Mononuclear cell (primary cell): ENCODE measurements around the gene IGF2R. TPM values are rescaled to one million over a fixed set of nuclear protein-coding genes. Genes with fewer than 3 reads are reported as not detected.

Source experiments
- H3K27me3 ChIP-seq: 2 replicates; pipeline ENCODE4 v1.6.0; 2011; ENCODE audit warnings: low read length, control low read depth; ENCODE audit not compliant: insufficient read depth
- H3K4me1 ChIP-seq: 2 replicates; pipeline ENCODE4 v1.5.1; 2011; ENCODE audit warnings: mild to moderate bottlenecking, low read length, control low read depth; ENCODE audit not compliant: insufficient read depth
- H3K4me3 ChIP-seq: 2 replicates; pipeline ENCODE4 v1.5.1; 2011; ENCODE audit warnings: mild to moderate bottlenecking, low read length, moderate library complexity
- H3K9me3 ChIP-seq: 2 replicates; pipeline ENCODE4 v1.5.1; 2011; ENCODE audit warnings: low read depth, mild to moderate bottlenecking, control low read depth, low read length
- total RNA-seq: library from RNA; depleted of rRNA; stranded (reverse); fragments of >200 nt; gene quantifications from one replicate; pipeline ENCODE4 v1.2.3, GENCODE V29; 2012

IGF2R gene
- total RNA-seq, 1 donor, result 49.3 TPM

DNA sequence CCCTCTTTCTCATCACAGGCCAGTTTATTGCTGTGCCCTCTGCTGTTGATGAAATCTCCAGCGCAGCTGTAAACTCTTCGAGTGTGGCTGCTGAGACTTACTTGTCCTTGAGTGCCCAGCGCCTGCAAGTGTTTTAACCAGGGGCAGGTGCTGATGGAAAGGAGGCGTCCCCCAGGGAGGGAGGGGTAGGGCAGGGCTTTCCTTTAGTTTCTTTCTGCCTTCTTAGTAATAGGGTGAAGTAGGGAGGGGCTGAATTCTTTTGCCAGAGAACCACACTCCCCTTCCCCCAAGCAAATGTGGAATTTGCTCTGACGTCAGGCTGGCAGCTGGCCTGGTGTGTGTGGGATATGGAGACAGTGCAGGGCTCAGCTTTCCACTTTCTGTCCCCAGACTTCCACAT lies 61.2 kb downstream of the IGF2R start:
- no peaks in the 10 kb centered on the region for H3K4me1 ChIP-seq
- H3K27me3 ChIP-seq, result no peaks in the 10 kb centered on the region
- no peaks in the 10 kb centered on the region for H3K9me3 ChIP-seq
- H3K4me3 ChIP-seq, result no peak overlapping the region

DNA sequence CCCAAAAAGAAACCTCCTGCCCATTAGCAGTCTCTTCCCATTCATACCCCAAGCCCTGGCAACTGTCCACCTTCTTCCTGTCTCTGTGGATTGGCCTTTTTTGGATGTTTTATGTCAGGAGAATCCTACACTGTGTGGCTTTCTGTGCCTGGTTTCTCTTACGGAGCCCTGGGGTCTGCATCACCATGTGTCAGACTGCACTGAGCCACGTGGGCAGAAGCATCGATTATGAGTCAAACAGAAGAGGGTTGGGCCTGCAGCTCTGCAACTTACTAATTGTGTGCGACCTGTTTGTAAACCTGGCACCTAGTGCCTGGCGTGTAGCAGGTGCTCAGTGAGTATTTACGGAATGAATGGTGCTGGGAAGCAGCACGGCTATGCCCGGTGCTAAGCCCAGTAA lies 62.6 kb downstream of the IGF2R start:
- no peak overlapping the region for H3K4me3 ChIP-seq
- no peaks in the 10 kb centered on the region for H3K27me3 ChIP-seq
- H3K4me1 ChIP-seq, result no peaks in the 10 kb centered on the region
- H3K9me3 ChIP-seq, result no peaks in the 10 kb centered on the region

DNA sequence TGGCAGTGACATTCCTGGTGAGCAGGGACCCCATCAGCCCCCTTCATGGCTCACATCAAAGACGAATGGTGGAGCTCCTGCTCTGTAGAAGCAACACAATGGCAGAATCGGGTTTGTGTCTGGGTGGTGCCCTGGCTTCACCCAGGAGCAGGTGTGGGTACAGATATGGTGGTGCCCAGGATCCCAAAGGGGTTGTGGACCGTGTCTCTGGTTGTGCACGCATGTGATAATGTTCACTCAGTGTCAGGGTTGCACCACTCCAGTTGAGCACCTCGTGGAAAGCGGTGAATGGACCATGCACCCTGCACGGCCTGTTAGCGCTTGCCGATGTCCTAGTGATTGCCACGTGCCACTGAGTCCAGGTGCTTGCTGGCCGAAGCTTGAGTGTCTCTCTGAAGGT lies 63.0 kb downstream of the IGF2R start:
- Histone ChIP-seq H3K9me3 (no peaks in the 10 kb centered on the region), H3K27me3 (no peaks in the 10 kb centered on the region), H3K4me3 (no peak overlapping the region), H3K4me1 (no peaks in the 10 kb centered on the region)

DNA sequence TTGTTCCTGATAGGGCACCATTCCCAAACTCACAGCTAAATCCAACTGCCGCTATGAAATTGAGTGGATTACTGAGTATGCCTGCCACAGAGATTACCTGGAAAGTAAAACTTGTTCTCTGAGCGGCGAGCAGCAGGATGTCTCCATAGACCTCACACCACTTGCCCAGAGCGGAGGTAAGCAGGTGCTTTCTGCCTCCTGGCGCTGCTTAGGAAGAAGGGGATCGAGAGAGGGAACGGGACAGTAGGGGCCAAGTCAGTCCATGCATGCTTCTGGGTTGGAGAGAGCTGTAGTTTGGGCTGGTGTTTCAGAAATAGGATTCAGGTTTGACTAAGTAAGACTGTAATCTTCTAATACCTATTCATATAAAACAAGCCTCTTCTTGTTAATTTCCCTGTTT lies 63.7 kb downstream of the IGF2R start:
- Histone ChIP-seq H3K4me3 (no peak overlapping the region), H3K4me1 (no peaks in the 10 kb centered on the region), H3K9me3 (no peaks in the 10 kb centered on the region), H3K27me3 (no peaks in the 10 kb centered on the region)

DNA sequence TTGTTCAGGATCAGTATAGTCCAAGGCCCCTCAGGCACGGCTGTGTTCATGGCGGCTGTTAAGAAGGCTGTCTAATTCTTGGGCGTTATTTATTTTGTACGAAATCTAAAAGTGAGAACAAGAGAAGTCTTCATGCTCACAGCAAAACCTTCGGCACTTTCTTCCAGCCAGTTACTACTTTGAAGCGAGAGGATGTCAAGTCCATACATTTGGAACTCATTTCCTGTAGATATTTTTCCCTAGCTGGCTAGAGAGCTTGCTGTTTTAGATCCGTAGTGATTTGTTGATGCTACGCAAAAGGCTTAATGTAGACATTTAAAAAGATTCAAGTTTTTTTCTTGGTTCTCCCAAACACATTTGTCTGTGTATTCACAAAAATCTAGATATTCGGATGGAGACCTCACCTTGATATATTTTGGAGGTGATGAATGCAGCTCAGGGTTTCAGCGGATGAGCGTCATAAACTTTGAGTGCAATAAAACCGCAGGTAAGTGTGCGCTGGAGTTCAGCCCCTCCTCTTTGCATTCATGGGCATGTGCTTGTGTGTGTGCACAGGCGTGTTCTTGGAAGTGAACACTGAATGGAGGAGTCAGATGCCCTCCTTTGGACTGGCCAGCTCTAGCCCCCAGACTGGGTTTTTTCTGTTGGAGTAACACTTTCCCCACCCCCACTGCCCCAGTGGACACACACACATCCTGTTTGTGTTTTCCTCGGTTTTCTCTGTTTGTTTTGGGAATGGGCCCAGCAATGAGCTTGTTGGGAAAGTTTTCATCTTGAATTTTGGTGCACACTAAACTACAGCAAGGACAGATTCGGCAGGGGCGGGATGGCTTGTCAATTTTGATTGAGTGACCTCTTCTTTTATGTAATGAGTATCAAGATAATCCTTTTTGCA lies 65.4 kb downstream of the IGF2R start:
- no peaks in the 10 kb centered on the region for H3K4me1 ChIP-seq
- no peaks in the 10 kb centered on the region for H3K9me3 ChIP-seq
- H3K4me3 ChIP-seq, result no peak overlapping the region
- no peaks in the 10 kb centered on the region for H3K27me3 ChIP-seq

DNA sequence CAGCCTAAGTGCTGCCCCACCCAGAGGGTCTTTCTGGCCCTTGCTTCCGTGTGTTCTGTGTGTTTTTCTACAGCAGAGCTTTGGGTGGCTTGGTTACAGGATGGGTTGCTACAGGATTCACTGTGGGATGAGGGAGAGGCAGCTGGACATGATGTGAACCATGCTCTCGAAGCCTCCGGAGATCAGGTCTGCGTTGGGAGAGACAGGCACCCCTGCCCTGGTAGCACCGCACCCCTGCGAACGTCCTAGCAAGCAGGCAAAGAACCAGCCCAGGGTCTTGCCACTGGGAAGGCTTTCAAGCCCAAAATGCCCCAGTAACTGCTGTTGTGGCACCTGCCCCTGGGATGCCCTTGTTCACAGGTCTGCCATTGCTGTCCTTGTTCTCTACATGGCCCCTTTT lies 66.4 kb downstream of the IGF2R start:
- Histone ChIP-seq H3K27me3 (no peaks in the 10 kb centered on the region), H3K4me1 (no peaks in the 10 kb centered on the region), H3K9me3 (no peaks in the 10 kb centered on the region), H3K4me3 (no peak overlapping the region)

DNA sequence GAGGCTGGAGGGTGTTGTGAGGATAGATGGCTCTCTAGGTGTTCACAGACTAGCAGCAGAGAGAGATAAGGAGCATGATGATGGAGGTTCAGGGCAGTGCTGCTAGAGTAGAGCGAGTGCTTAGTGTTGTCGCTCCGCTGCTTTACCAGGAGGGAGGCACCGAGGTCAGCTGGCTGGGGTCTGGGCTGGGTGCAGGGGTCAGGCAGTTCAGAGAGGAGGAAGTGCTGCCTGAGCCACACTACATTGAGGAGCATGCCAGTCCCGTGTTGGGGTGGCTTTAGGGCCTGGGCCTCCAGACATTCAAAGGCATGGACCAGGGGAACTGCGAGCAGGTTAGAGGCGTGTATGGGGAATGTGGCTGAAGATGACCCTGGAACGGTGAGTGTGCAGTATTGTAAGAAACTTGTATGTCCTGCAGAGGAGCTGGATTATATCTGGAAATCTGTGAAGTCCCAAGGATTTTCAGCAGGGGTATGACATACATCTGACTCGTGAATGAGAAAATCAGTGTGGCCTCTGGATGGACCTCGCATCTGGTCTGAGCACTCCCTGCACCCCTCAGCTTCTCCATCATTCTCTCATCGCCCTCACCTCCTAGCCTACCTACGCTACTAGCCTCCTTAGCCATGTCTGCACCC lies 66.9 kb downstream of the IGF2R start:
- Histone ChIP-seq H3K27me3 (no peaks in the 10 kb centered on the region), H3K4me1 (no peaks in the 10 kb centered on the region), H3K4me3 (no peak overlapping the region), H3K9me3 (no peaks in the 10 kb centered on the region)

DNA sequence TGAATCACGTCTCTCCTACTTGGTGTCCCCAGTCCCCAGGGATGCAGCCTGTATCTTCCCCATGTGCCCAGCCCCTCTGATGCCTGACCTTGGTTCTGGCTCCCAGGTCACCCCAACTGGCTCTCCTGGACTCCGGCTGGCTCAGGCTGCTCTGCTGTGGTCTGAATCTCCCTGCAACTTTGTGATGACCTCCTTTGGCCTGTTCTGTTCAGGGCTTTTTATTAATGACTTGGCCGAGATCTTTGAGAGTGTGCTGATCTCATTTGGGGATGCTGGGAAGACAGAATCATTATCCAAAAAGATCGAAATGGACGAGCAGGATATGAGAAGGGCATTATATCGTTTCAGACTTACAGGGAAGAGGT lies 67.4 kb downstream of the IGF2R start:
- Histone ChIP-seq H3K4me1 (no peaks in the 10 kb centered on the region), H3K9me3 (no peaks in the 10 kb centered on the region), H3K4me3 (no peak overlapping the region), H3K27me3 (no peaks in the 10 kb centered on the region)

DNA sequence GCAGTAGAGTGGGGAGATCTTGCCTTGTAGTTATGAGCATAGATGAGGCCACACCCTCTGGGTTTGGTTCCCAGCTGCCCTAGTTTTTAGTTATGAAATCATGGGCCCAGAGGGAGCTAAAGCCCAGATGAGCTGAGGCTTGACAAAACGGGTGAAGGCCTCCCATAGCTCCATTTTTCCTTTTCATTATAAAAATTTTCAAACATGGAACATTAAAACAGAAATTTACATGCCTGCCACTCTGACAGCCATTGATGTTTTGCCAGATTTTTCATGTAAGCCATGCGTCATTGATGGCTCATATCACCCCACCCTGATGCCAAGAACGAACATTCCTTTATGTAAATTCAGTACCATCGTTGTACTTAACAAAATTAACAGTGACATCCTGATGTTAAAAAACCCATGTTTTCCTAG lies 67.9 kb downstream of the IGF2R start:
- no peaks in the 10 kb centered on the region for H3K9me3 ChIP-seq
- no peaks in the 10 kb centered on the region for H3K4me1 ChIP-seq
- no peak overlapping the region for H3K4me3 ChIP-seq
- no peaks in the 10 kb centered on the region for H3K27me3 ChIP-seq

DNA sequence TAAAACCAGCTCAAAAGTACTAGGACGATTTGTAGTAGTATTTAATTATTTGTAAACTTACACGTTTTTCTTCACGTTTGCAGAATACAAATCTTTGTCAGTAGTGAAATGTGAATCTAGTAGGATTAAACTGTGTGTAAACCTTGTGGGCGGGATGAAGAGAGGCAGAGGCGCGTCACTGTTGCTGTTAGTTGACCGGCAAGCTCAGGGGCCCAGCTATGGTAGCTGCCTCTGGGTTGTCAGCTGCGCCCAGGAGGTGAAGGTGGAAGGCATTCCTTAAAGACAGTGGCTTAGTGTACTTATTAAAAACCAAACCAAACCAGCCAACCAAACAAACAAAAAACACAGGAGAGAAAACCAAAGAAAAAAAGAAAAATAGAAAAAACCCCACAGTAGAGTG lies 69.6 kb downstream of the IGF2R start:
- no peaks in the 10 kb centered on the region for H3K4me1 ChIP-seq
- H3K9me3 ChIP-seq, result no peaks in the 10 kb centered on the region
- H3K27me3 ChIP-seq, result no peaks in the 10 kb centered on the region
- H3K4me3 ChIP-seq, result no peak overlapping the region

DNA sequence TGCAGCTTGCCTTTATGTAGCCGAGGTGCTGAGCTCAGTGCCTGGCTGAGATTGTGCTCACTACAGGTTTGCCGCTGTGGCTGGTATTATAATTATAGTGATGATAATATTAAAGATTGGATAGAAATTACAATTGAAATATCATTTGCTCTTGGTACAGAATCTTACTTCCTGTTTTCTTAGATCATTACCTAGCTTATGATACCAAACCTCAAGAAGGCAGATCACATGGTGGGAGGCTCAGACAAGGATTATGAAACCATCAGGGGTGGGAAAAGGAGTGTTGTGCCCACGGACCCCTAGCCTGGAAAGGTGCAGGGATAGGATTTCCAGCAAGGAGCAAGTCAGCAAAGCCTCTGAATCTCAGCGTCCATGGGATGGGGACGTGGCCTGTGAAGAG lies 70.6 kb downstream of the IGF2R start:
- Histone ChIP-seq H3K4me1 (no peaks in the 10 kb centered on the region), H3K27me3 (no peaks in the 10 kb centered on the region), H3K9me3 (no peaks in the 10 kb centered on the region), H3K4me3 (no peak overlapping the region)

DNA sequence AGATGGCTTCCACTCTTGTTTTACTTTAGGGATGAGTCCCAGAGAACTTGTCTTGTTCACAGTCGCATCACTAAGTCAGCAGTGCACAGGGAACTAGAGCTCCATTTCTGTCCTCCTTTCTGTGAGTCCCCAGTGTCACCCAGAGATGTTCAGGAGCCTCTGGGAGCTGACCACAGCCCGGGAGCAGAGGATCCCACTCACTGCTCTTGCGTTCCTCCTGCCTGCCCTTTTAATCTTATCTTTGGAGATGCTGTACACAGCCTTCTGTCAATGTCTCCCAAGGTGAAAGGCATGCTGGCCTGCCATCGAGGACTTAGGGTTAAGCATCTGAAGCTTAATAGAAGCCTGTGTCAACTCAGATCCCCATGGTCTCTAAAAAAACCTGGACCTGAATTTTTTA lies 71.2 kb downstream of the IGF2R start:
- Histone ChIP-seq H3K4me3 (no peak overlapping the region), H3K27me3 (no peaks in the 10 kb centered on the region)

DNA sequence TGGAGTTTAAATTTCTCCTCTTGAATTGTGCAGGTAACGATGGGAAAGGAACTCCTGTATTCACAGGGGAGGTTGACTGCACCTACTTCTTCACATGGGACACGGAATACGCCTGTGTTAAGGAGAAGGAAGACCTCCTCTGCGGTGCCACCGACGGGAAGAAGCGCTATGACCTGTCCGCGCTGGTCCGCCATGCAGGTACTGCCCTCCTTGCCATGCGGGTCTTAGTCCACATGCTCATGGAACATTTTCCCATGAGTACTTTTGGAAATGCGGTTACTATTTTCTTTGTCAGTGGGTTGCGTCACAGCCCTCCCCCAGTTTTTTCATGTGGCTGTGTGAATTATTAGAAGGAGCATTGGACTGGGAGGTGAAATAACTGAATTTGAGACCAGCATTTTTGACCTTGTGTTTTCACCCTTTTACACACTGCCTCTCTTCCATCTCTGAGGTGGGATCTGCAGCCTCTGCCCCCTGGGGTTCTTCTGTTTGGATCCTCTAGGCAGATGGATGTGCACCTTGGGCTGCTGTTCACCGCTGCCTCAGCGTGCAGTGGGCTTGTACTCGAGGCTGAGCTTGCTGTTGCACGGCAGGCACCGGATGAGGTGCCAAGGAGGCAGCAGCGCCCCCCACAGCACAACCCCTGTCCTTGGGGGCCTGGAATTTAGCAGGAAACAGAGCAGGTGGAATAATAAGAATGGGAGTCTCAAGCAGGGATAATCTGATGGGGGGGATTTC lies 71.8 kb downstream of the IGF2R start:
- no peaks in the 10 kb centered on the region for H3K9me3 ChIP-seq
- no peaks in the 10 kb centered on the region for H3K27me3 ChIP-seq
- H3K4me1 ChIP-seq, result no peaks in the 10 kb centered on the region
- H3K4me3 ChIP-seq, result no peak overlapping the region

More for the DNA sequence above, 71.2 kb downstream of the IGF2R start:
- H3K9me3 ChIP-seq, result no peaks in the 10 kb centered on the region
- H3K4me1 ChIP-seq, result no peaks in the 10 kb centered on the region

DNA sequence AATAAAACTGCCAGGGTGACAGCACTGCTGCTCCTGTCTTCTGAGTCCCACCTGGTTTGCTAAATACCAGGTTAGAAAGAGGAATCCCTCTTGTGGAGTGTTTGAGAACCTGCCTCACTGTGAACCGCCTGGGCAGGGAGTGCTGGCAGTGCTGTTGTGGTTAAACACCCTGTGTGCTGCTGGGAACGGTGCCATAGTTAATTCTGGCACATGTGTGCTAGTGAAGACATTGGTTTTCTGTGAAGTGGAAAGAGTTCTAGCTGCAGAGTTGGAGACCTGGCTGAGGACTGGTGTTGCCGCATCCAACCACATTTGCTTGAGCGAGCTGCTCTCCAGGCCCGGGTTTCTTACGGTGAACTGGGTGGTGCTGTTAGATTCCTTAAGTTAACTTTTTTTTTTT lies 72.7 kb downstream of the IGF2R start:
- Histone ChIP-seq H3K27me3 (no peaks in the 10 kb centered on the region), H3K4me1 (no peaks in the 10 kb centered on the region), H3K4me3 (no peak overlapping the region), H3K9me3 (no peaks in the 10 kb centered on the region)

DNA sequence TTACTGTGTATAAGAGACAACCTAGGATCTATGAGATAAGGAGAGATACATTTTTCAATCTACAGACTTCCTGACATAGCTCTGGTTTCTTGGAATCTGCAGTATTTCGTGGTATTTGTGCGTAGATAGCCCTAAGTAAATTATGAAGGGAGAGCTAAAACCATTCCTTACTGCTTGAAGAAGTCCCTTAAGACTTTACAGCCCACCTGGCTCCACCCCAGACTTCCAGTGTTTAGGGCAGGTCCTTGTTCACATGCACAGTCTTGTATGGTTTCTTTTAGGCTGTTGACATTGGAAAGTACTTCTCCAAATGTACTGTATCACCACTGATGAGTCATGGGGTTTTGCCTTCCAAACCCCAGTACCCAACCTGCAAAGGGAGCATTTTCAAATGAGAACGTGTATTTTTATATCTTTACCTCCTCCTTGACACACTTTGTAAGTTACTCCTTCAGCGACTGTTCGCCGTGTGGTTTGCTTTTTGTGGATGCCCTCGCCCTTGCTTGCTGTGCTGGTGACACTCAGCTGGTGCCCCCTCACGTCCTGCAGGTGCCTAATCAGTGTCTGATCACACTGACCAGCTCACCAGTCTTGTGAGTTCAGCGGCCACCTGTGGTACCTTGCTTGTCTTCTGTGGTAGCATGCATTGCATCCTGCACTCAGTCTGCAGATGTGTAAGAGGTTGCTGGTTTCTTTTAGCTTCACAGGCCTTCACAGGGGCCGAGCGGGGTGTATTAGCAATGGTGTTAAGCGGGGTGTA lies 73.3 kb downstream of the IGF2R start:
- Histone ChIP-seq H3K4me3 (no peak overlapping the region), H3K27me3 (no peaks in the 10 kb centered on the region), H3K4me1 (no peaks in the 10 kb centered on the region), H3K9me3 (no peaks in the 10 kb centered on the region)
